Occipital lobe (tissue), 2 donors: ENCODE data around the gene GRIK1. TPM values are rescaled to one million over a fixed set of nuclear protein-coding genes. Genes with fewer than 3 reads are reported as not detected.

Source experiments
- DNase-seq: peaks from one replicate; lab custom pipeline; 2025; lab: John Stamatoyannopoulos, UW
- total RNA-seq: library from RNA; depleted of rRNA; stranded (reverse); fragments of >200 nt; gene quantifications from one replicate; pipeline ENCODE4 v1.2.3, GENCODE V29; 2014

Gene GRIK1
- total RNA-seq, 1 donor from 2014 or later: 7.5 TPM

- no peak for DNase-seq
Measured at GRCh38 chr21:29829564-29830275, 110.1 kb downstream of the GRIK1 start.

- no peak for DNase-seq
Measured at GRCh38 chr21:29827647-29828046, 112.1 kb downstream of the GRIK1 start.

GRCh38 chr21:29827236-29827635 is 112.6 kb downstream of the GRIK1 start:
- no peak for DNase-seq

DNA sequence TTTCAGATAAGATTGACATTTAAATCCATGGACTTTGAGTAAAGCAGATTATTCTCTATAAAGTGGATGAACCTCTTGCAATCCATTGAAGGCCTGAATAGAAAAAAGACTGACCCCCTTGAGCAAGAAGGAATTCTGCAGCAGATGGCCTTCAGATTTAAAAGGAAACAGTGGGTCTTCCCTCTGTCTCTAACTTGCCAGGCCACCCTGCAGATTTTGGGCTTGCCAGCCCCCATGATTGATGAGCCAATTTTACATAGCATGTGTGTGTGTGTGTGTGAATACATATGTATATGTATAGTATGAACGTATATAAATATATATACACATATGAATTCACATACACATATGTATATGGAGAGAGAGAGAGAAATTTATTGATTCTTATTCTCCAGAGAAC is 113.4 kb downstream of the GRIK1 start:
- DNase-seq: no peak

GRCh38 chr21:29825936-29826335 is 113.9 kb downstream of the GRIK1 start:
- no peak for DNase-seq

DNA sequence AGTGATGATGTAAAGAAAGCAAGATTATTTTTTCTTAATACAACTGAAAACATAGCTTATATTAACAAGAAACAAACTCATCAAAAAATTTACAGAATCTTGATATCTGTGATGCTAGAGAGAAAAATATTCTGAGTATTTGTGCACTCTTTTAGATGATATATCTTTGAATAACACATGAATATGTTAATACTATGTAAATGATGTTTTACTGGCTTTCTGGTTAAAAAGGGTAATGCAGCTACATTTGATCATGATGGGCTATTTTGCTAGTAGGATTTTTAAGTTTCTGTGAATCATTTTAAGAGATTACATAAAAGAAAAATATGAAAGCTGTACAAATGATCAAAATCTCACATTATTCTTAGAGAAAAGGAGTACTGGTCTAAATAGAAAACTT is 114.5 kb downstream of the GRIK1 start:
- DNase-seq: no peak

- DNase-seq: no peak
Measured at GRCh38 chr21:29822064-29822463, 117.7 kb downstream of the GRIK1 start.

DNA sequence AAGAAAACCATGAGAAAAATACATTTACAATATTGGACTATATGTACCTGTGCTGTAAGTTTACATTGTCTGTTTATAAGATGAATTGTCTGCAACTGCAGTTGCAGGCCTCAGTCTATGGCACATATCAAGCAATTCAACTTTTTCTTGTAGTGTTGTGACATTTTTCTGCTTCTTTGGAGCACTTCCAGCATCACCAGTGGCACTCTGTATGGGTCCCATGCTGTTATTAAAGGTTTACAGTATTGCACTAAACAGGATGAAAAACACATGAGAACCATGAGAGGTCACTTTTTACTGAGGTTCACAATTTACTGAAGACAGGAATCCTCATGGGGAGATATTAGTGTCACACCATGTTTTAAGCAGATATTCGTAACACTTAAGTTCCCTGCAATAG is 118.6 kb downstream of the GRIK1 start:
- DNase-seq: no peak

GRCh38 chr21:29819675-29820326 is 120.0 kb downstream of the GRIK1 start:
- no peak for DNase-seq

DNA sequence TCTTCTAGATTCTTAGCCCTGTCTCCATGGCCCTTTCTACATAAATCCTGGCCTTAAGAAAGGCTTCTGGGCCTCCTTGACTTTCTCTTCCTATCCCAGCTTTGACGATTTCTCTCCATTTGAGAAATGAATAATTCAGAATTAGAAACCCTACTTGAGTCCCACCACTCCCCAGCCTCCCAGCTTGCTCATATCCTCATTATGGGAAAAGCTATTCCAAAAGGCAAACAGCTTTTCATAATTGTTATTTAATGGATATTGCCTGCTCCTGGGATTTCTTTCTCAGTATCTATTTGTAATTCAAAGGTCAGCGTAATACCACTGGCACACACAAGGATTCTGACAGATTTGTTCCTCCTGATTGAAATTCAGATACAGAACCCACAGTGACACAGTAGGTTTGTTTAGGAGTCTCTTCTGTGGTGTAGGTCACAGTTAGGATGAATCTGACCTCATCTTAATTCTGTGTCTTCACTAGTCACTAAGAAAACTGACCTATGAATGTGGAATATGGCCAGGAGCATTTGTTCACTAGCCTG is 121.3 kb downstream of the GRIK1 start:
- DNase-seq: no peak

DNA sequence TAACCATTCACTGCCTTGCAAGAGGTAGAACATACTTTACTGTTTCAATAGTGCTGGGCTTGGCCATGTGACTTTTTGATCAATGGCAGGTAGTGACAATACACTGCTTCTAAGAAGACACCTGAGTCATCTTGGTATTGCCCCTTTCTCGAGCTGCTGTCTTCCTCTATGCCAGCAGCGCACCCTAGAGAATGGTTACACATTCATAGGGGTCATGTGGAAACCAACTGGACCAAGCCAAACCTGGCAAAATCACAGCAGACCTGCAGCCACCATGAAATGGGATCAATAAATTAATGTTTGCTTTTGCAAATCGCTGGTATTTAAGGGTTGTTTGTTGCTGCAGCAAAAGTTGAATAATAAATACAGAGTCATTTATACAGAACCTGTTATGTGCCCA is 122.3 kb downstream of the GRIK1 start:
- DNase-seq: no peak

GRCh38 chr21:29812947-29813346 is 126.8 kb downstream of the GRIK1 start:
- no peak for DNase-seq

GRCh38 chr21:29810871-29811270 is 128.9 kb downstream of the GRIK1 start:
- no peak for DNase-seq

GRCh38 chr21:29808153-29808552 is 131.6 kb downstream of the GRIK1 start:
- DNase-seq: no peak

GRCh38 chr21:29805105-29805504 is 134.7 kb downstream of the GRIK1 start:
- DNase-seq: no peak

DNA sequence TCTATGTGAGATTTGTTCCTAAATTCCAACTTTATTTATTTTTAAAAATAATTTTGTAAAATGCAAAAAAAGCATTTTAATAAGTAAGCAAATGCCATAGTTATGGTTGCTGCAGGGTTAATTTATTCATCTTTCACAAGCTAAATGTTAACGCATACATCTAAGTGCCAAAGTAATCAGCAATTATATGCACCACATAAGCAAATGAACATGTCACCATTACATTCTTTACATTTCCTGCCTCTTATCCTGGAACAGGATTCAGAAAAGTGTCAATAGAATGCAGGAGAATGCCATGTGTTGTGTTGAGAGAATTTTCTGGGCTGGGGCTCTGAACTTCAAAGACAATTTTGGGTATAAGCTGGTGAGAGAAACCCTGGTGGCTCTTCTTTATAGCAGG is 136.6 kb downstream of the GRIK1 start:
- no peak for DNase-seq

GRCh38 chr21:29801122-29801521 is 138.7 kb downstream of the GRIK1 start:
- DNase-seq: no peak

- DNase-seq: no peak
Measured at GRCh38 chr21:29800056-29800455, 139.7 kb downstream of the GRIK1 start.

DNA sequence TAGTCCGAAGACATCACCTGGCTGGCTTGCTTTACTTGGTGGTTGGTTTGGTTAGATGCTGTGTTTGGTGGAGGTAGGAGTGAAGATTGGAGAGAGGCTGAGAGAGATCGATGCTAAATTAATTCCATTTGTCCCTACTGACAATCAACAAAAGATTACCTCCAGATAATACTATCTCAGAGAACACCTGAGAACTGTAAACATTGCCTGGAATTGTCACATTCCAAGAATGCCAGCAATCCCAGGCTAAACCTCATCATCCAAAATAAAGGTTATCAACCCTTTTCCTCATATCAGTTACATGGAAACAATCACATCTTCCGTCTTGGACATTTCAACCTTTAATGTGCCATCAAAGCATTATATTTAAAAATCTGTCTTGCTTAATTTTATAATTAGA is 141.0 kb downstream of the GRIK1 start:
- DNase-seq: no peak

GRCh38 chr21:29797155-29797554 is 142.6 kb downstream of the GRIK1 start:
- DNase-seq: no peak

DNA sequence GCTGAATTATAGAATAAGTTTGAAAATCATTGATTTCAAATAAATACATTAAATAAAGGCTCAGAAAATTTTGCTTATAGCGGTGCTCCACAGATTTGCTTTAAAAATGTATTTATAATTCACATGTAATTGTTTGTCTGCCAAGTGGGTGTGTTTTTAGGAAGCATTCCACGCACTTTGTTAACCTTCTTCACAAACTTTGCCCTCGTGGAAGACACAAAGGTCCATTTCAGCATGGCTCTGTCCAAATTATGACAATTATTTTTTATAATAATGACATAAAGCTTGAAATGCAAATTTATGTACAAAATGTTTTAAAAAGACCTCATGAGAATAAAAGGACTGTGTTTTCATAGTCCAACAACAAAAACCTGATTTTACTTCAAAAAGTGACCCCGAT is 146.1 kb downstream of the GRIK1 start:
- no peak for DNase-seq

- no peak for DNase-seq
Measured at GRCh38 chr21:29789393-29789792, 150.4 kb downstream of the GRIK1 start.

GRCh38 chr21:29788752-29789151 is 151.0 kb downstream of the GRIK1 start:
- no peak for DNase-seq
